Ramos (cell line): Measurements from ENCODE around the gene FCHSD2.

Experiments
- in situ Hi-C: fragments of 300-500 bp; cut with MboI; formaldehyde crosslinking; loops from one replicate; pipeline ENCODE4 v1.14.3; 2022; ENCODE audit warnings: low sequenced_read_pairs; ENCODE audit not compliant: unreplicated experiment

FCHSD2 gene

DNA sequence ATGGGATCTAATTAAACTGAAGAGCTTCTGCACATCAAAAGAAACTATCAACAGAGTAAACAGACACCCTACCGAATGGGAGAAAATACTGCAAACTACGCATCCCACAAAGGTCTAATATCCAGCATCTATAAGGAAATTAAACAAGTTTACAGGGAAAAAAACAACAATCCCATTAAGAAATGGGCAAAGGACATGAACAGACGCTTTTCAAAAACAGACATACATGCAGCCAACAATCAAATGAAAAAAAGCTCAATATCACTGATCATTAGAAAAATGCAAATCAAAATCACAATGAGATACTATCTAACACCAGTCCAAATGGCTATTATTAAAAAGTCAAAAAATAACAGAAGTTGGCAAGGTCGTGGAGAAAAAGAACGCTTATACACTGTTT, 117.5 kb downstream of the FCHSD2 start:
- in situ Hi-C loops: no loop called here

DNA sequence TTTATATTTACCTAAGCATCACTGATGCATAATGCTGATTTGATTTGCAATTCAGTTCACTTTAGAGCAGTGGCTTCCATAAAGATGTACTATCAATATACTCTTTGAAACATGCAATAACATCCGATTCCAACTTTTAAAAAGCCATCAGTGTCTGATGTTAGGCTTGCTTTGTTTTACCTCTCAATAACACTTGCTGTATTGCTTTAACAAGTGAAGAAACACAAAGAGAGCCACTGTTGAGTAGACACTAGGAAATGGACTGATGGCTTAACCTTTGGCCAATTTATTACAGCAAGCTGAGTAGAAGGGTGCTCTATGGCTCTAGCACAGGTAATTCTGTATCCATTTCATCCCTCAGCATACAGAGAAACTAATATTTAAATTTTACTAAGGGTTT, 122.1 kb downstream of the FCHSD2 start:
- in situ Hi-C loops: no loop called here

GRCh38 chr11:73019449-73019848, 122.7 kb downstream of the FCHSD2 start:
- in situ Hi-C loops: no loop called here

- in situ Hi-C loops: no loop called here
These were observed 123.3 kb downstream of the FCHSD2 start for GRCh38 chr11:73018856-73019255.

DNA sequence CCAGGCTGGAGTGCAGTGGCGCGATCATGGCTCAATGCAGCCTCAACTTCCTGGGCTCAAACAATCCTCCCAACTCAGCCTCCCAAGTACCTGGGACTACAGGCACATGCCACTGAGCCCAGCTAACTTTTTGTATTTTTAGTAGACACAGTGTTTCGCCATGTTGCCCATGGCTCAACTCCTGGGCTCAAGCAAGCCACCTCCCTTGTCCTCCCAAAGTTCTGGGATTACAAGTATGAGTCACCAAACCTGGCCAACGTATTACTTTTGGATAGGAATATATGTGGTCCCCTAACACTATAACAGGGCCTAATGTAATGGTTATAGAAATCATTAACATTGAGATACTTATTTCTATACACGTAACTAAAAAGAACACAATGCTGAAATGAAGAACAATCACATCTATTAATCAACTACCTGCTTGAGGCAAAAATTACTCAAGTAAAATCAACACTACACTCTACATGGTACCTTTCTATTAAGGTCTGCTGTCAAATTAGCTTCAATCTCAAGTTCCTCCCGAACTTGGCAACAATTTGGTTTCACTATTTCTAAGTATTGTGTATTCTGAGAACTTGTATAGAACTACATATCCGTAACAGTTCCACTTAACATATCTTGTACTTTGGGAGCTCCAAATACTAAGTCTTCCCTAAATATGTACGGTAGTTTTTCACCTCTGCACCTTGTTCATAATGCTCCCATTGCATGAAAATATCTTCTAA, 124.9 kb downstream of the FCHSD2 start:
- in situ Hi-C loops: no loop called here

- in situ Hi-C loops: no loop called here
These were observed 129.1 kb downstream of the FCHSD2 start for GRCh38 chr11:73013021-73013420.

- in situ Hi-C loops: no loop called here
These were observed 129.8 kb downstream of the FCHSD2 start for GRCh38 chr11:73012121-73012863.

- in situ Hi-C loops: no loop called here
These were observed 130.8 kb downstream of the FCHSD2 start for GRCh38 chr11:73011126-73011817.

GRCh38 chr11:73009972-73010371, 132.1 kb downstream of the FCHSD2 start:
- in situ Hi-C loops: no loop called here

DNA sequence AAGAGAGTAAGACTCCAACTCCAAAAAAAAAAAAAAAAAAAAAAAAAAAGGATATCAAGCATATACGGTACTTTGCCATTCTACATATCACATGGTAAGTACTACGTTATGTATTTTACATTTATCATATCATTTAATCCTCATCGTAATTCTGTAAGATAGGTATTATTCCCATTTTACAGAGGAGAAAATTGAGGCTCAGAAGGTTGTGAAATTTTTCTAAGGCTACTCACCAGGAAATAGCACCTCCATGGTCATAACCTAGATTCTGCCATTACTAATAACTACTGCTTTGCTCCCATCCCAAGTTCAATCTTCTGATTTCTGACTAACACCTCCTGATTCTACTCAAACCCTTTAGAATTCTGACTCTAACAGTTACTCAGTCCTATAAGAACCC, 138.0 kb downstream of the FCHSD2 start:
- in situ Hi-C loops: no loop called here

GRCh38 chr11:73003088-73003487, 139.0 kb downstream of the FCHSD2 start:
- in situ Hi-C loops: no loop called here

DNA sequence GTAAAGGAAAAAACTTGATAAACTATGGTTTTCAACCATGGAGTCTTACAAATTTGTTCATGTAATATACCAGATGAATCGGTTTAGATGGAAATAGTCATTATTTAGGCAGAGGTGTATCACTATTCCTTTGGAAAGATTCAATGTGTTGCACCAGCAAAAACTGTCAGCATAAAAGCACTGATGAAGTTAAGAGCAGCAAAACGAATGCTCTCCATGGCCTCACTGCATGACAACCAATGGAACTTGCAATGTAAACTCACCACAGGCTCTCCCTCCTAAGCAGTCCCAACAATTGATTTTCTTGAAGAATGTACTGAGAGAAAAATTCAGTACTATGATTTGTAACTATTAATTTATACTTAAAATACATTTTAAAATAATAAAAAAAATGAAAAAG, 139.9 kb downstream of the FCHSD2 start:
- in situ Hi-C loops: no loop called here

GRCh38 chr11:73001615-73002014, 140.5 kb downstream of the FCHSD2 start:
- in situ Hi-C loops: no loop called here

DNA sequence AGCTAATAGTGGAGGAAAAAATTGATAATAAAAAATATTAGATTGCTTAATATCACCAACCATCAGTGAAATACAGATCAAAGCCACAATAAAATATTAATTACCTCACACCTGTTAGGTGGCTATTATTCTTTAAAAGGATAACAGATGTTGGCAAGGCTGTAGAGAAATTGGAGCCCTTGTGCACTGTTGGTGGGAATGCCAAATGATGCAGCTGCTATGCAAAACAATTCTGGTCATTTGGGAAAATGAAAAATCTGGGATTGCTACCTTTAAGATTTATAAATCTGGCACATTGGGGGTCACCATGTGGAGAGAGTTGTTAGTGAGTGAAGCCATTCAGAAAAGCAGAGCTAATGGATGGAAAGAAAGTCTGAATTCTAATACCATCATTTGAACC, 143.4 kb downstream of the FCHSD2 start:
- in situ Hi-C loops: no loop called here

DNA sequence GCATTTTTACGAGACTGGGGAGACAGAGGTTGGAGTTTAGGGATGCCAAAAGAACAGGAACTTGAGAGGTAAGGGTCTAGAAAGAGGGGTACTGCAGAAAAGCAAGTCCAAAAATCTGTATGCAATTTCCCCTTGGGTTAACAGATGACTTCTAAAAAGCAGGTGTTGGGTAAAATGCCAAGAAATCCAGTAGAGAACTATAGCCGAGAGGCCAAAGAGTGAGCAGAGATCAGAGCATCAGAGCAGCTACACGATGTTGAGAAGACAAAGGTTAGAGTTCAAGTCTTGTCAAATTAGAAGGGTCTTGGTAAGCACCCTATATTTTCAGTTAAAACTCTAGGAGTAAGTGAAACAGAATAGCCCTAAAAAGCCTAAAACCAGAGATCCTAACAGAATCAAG, 145.2 kb downstream of the FCHSD2 start:
- in situ Hi-C loops: no loop called here

DNA sequence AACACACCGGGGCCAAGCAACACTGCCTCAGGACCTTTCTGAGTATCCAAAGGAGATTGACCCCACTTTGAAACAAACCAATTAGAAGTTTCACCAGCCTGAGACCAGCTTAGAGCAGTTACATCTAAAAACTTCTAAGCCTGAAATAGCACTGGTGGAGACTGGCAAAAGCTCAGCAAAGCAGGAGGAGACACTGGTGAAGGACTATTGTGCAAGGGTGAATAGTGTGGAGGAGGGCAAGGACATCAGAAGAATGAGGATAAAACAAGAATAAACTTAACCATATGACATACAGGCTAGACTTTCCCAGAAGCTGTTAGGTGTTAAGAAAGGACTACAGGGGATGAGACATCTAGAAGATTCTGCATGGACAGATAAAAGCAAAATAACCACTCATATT, 152.4 kb downstream of the FCHSD2 start:
- in situ Hi-C loops: no loop called here

- in situ Hi-C loops: no loop called here
These were observed 153.3 kb downstream of the FCHSD2 start for GRCh38 chr11:72988821-72989220.

GRCh38 chr11:72985645-72986044, 156.5 kb downstream of the FCHSD2 start:
- in situ Hi-C loops: no loop called here

- in situ Hi-C loops: no loop called here
These were observed 157.6 kb downstream of the FCHSD2 start for GRCh38 chr11:72984453-72985077.

DNA sequence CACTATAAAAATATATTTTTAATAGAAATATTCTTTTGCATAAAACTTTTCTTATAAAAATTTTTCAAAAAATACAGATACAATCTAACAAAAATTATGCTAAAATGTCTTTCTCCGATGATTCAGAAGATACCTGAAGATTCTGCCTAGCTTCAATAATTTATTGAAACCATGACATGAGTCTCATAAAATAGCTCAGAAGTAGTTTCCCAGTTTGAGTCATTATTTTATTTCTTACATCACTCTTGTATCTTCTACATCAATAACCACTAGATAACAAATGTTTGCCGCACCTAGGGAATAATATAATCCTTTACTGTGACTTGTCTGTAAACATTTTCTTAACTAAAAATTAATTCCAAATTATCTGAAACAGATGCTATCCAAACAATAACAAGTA, 158.6 kb downstream of the FCHSD2 start:
- in situ Hi-C loops: no loop called here
